HG02610 (cell line): ENCODE results near the gene OBSCN.

Experiments
- ATAC-seq: cut with Tn5 transposase; IDR thresholded peaks from one replicate; pipeline ENCODE4 v1.9.1; 2021; ENCODE audit warnings: mild to moderate bottlenecking, moderate library complexity; ENCODE audit not compliant: unreplicated experiment

Gene OBSCN

DNA sequence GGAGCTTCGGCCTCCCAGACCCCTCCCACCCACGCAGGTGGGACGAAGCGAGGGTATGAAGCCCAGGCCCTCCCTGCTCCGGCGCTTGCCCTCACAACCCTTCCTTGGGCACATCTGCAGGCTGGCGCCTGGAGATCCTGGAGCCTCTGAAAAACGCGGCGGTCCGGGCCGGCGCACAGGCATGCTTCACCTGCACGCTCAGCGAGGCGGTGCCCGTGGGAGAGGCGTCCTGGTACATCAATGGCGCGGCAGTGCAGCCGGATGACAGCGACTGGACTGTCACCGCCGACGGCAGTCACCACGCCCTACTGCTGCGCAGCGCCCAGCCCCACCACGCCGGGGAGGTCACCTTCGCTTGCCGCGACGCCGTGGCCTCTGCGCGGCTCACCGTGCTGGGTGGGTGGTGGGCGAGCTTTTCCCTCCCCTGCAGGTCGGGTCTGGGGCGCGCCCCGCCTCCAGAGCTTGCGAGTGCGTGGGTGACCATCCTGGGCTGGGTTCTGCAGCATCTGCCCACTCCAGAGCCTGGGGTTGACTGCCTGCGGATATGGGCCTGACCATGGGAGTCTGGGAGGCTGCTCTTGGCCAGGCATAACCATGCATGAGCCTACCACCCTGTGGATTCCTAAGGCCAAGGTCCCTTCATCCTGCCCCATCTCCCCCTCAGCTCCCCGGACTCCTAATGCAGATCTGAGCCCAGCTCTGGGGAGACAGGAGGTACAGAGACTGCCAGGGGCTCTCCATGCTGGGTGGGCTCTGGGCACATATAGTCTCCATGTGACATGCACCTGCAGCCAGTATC is 108.9 kb downstream of the OBSCN start:
- no peak for ATAC-seq

DNA sequence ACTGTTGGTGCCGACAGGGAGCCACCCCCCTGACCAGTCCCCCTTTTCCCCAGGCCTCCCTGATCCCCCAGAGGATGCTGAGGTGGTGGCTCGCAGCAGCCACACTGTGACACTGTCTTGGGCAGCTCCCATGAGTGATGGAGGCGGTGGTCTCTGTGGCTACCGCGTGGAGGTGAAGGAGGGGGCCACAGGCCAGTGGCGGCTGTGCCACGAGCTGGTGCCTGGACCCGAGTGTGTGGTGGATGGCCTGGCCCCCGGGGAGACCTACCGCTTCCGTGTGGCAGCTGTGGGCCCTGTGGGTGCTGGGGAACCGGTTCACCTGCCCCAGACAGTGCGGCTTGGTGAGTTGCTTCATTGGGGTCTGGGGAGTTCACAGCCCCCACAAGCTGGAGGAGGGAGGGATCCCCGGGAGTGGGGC is 109.6 kb downstream of the OBSCN start:
- ATAC-seq, result no peak

DNA sequence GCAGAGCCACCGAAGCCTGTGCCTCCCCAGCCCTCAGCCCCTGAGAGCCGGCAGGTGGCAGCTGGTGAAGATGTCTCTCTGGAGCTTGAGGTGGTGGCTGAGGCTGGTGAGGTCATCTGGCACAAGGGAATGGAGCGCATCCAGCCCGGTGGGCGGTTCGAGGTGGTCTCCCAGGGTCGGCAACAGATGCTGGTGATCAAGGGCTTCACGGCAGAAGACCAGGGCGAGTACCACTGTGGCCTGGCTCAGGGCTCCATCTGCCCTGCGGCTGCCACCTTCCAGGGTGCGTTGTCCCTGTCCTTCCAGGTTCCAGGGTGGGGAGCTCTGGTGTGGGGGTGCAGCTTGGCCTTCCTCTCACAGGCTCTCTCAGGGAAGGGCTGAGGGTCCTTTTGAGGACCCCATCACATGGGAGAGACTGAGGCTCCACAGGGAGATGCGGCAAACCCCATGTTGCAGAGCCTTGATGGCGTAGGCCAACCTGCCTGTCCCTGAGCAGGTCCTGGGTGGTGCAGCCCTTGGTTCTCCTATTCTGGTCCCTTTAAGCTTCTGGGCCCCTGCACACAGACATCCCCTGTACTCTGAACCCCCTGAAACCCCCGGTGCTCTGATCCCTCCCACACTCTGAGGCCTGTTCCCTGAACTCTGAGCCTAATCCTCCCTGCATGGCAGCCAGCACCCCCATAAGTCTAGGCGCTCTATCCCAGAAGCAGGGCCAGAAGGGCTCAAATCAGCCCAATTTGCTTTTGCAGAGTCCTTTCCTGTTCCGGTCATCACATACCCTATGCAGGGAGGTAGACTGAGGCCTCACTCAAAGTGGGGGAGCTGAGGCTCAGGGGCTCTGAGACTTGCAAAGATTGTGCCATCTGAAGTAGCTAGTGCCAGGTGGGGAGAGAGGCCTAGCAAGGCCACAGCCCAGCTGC is 110.3 kb downstream of the OBSCN start:
- no peak for ATAC-seq

DNA sequence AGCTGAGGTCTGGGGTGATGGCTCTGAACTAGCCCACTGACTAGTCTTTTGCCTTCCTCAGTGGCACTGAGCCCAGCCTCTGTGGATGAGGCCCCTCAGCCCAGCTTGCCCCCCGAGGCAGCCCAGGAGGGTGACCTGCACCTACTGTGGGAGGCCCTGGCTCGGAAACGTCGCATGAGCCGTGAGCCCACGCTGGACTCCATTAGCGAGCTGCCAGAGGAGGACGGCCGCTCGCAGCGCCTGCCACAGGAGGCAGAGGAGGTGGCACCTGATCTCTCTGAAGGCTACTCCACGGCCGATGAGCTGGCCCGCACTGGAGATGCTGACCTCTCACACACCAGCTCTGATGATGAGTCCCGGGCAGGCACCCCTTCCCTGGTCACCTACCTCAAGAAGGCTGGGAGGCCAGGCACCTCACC is 111.0 kb downstream of the OBSCN start:
- ATAC-seq, result no peak

DNA sequence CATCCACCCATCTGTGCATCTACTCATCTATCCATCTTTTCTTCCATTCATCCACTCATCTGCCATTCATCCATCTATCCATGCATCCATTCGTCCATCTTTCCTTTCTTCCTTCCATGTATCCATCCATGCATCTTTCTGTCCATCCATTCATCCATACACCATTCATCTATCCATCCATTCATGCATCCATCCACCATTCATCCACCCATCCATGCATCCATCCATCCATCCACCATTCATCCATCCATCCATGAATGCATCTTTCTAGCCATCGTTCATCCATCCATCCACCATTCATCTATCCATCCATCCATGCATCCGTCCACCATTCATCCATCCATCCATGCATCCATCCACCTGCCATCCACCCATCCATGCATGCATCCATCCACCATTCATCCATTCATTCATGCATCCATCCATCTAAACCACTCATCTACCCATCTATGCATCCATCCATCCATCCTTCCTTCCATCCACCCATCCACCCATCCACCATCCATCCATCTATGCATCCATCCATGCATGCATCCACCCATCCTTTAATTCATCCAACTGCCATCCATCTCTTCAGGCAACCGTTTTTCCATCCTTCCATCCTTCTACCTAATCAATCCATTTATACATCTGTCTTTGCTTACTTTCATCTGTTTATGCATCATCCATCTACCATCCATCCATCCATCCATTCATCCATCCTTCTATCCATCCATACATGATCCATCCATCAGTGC is 111.7 kb downstream of the OBSCN start:
- no peak for ATAC-seq

DNA sequence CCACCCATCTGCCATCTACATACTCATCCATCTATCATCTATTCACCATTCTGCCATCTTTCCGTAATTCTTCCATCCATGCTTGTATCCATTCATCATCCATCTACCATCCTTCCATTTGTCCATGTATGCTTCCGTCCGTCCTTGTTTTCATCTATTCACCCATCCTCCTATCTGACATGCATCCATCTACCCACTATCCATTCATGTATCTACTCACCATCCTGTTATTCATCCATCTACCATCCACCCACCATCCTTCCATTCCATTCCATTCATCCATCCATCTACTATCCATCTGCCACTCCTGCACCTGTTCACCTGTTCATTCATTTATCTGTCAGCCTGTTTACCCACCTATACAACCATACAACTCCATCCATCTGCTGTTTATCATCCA is 112.5 kb downstream of the OBSCN start:
- no peak for ATAC-seq

DNA sequence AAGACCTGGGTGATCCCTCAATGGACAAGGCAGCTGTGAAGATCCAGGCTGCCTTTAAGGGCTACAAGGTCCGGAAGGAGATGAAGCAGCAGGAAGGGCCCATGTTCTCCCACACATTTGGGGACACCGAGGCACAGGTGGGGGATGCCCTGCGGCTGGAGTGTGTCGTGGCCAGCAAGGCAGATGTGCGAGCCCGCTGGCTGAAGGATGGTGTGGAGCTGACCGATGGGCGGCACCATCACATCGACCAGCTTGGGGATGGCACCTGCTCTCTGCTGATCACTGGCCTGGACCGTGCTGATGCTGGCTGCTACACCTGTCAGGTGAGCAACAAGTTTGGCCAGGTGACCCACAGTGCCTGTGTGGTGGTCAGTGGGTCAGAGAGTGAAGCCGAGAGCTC is 113.6 kb downstream of the OBSCN start:
- ATAC-seq, result no peak

DNA sequence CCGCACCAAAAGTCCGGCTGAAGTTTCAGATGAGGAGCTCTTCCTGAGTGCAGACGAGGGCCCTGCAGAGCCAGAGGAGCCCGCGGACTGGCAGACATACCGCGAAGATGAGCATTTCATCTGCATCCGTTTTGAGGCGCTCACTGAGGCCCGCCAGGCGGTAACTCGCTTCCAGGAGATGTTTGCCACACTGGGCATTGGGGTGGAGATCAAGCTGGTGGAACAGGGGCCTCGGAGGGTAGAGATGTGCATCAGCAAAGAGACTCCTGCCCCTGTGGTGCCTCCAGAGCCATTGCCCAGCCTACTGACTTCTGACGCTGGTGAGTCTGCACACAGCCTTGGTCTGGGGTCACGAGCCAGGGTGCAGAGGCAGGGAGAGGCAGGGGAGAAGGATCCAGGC is 114.1 kb downstream of the OBSCN start:
- ATAC-seq, result no peak

DNA sequence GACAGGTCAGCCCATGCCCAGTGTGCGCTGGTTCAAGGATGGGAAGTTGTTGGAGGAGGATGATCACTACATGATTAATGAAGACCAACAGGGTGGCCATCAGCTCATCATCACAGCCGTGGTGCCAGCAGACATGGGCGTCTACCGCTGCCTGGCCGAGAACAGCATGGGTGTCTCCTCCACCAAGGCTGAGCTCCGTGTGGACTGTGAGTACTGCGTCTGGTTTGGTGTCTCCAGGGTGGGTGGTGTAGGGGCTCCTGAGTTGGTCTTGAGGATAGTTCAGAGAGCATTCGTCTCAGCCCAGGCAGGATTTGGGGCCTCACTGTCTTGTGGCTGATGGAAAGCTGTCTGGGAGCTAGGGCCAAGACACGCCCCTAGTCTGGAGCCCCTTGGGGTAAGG is 115.6 kb downstream of the OBSCN start:
- no peak for ATAC-seq

DNA sequence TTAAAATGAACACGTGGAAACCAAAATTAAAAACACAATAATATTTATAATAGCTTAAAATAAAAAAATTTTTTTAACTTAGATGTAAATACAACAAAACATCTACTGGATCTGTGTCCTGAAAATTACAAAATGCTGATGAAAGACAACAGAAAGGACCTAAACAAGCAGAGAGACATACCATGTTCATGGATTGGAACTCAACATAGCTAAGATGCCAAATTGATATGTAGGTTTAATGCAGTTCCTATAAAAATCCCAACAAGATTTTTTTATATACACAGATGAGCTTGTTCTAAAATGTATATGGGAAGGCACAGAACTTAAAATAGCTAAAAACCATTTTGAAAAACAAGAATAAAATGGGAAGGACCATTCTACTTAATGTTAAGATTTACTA is 117.4 kb downstream of the OBSCN start:
- ATAC-seq, result no peak

DNA sequence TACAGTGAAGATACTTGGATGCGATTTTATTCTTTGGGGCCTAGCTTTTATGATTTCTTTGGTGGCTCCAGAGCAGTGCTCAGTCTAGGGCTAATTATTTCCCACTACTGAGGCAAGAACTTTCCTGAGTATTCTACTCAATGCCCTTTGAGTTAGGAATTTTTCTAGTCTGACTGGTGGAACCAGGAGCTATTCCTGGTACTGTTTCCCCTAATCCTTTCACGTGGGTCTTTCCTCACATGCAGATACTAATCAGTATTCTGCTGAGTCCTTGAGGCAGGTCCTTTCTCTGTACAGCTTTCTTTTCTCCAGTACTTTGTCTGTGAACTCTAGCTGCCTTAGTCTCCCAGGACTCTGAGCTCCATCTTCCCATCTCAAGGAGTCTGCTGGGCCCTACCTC is 122.0 kb downstream of the OBSCN start:
- no peak for ATAC-seq

DNA sequence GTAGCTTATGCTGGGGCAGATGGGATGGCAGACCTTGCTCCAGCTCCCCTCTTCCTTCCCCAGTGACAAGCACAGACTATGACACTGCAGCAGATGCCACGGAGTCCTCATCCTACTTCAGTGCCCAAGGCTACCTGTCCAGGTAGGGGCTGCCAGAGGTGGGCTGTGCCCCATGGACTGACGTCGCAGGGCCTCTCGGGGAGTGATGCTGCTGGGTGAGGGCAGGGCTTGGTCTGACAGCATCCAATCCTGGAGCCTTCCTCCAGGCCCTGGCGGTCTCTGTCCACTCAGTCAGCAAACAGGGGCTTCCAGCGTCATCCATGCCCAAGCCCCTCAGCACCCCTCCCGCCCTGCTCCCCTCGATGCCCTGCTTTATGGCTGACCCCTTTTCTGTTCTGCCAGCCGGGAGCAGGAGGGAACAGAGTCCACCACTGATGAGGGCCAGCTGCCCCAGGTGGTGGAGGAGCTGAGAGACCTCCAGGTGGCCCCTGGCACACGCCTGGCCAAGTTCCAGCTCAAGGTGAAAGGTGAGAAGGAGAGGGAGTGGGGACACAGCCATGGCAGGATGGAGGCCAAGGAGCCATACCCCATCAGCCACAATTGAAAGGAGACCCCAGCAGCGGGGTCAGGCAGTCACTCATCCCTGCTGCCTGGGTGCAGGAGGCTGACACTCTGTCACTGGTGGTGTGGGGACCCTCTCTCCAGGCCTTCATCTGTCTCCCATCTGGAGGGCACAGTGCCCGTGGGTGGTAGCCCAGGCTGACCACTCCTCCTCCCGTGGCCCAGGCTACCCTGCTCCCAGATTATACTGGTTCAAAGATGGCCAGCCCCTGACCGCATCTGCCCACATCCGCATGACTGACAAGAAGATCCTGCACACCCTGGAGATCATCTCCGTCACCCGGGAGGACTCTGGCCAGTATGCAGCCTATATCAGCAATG is 125.2 kb downstream of the OBSCN start:
- ATAC-seq, result no peak

DNA sequence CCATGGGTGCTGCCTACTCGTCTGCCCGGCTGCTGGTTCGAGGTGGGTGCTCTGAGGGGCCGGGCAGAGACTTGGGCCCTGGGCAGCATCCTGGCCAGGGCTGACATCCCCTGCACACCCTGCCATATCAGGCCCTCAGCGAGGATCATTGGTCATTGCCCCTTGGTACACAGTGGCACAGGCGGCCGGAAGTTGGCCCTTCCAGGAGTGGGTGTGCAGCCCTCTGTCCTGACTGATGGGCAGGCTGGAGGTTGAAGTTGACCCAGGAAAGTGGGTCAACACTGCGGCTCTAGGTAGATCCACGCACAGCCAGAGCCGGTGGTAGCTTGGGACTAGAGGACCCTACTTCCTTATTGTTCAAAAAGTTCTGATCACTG is 125.9 kb downstream of the OBSCN start:
- ATAC-seq, result no peak

DNA sequence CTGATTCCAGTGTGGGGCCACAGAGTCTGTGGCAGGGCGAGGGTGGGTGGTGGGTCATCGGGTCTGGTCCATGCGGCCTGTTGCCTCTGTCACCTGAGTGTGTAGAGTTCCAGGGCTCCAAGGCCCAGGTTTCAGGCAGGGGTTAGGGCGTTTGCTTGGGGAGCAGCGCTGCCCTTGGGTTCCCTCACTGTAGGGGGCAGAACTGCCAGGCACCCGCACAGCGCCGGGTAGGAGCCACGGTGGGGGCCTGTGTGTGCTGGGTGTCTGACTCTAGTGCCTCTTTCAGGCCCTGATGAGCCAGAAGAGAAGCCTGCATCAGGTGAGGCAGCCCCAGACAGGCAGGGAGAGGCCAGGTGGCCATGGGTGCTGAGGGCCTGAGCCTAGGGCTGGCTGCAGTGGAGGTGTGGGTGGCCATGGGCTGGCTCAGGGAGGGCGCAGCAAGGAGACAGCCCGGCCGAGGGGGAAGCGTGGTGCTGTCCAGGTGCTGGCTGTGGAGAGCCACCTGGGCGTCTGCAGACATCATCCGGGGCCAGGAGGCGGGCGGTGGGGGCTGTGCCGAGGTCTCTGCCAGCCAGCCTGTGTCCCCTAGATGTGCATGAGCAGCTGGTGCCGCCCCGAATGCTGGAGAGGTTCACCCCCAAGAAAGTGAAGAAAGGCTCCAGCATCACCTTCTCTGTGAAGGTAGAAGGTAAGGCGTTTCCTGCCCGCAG is 126.5 kb downstream of the OBSCN start:
- ATAC-seq, result no peak

DNA sequence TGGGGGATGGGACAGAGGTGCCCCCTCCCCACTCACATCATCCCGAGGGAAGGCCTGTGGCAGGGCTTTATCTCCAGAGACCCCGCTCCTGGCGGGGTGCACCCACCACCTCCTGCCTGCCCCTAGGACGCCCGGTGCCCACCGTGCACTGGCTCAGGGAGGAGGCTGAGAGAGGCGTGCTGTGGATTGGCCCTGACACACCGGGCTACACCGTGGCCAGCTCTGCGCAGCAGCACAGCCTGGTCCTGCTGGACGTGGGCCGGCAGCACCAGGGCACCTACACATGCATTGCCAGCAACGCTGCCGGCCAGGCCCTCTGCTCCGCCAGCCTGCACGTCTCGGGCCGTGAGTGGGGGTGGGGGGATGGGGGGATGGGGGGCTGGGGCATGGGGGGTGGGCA is 127.1 kb downstream of the OBSCN start:
- ATAC-seq, result no peak

DNA sequence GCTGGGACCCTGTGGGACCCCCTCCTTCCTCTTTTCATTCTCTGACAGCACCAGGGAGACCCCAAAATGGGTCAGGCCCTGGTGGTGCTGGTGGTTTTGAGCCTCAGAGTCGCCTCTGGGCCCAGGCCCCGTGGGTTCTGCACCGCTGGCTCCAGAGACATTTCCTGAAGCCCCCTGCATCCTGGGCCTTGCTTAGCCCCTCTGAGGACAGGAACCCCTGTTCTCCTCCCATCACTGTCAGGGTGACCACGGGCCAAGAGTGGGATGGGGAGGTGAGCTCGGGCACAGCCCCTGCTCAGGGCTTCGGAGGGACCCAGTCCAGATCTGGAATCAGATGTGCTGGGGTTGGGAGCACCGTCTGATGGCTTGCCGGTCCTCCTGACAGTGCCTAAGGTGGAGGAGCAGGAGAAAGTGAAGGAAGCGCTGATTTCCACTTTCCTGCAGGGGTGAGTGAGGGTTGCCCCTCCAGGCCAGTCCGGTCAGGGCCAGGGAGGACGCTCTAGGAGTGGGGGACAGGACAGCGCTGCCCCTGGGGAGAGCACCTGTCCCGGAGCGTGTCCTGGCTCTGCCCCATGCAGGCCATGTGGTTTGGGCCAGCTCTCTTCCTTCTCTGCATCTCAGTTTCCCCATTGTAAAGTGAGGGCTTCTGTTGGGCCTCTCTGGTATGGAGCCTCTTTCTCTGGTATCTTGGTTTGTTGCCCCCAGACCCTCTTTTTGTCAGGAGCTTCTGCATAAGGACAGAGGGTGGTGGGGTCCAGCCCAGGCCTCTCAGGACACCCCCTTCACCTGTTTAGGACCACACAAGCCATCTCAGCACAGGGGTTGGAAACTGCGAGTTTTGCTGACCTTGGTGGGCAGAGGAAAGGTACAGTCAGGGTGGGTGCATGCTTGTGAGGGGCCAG is 127.8 kb downstream of the OBSCN start:
- ATAC-seq, result no peak

DNA sequence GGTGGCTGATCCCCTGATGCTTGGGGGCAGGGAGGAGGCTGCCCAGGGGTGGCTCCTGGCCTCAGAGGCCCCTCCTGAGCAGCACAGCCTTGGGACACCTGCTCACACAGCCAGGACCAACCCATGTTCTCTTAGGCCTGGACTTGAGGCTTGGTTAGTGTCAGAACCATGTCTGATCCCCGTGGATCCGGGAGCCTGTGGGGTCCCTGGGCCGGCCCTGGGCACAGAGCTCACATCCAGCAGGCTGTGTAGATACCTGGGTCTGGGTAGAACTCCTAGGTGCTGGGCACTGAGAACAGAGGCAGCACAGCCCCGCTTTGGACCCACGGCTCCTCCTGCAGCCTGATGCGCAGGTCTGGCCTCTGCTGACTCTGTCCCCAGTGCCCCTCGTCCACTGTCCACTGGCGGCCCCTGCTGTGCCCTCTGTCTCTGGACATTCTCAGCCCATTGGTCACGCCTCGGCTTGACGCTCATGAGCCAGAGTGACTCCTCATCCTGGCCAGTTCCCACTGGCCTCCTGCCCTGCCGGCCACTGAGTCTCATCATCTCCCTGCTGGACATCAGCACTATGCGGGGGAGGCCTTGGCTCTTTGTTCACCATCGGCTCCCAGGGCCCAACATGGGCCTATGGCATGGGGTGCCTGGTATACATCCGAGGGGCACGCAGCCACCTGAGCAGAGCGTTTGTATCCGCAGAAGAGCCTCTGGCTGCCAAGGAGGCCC is 128.6 kb downstream of the OBSCN start:
- ATAC-seq, result no peak

DNA sequence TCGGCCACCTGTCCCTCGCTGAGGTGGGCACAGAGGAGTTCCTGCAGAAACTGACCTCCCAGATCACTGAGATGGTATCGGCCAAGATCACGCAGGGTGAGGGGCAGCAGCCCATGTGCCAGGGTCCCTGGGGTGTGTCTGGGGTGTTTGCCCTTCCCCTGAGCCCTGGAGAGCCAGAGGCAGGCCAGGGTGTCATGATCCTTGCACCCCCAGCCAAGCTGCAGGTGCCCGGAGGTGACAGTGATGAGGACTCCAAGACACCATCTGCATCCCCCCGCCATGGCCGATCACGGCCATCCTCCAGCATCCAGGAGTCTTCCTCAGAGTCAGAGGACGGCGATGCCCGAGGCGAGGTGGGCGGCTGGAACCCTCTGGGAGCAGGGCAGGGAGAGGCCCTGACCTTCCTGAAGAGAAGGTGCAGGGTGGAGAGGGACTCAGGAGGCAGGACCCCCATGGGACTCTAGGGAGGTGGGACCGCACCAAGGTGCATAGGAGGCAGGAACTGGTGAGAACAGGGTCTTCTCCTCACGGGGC is 129.3 kb downstream of the OBSCN start:
- no peak for ATAC-seq
